ENCODE data around the gene TENM4. TPM values are rescaled to one million over a fixed set of nuclear protein-coding genes. Genes with fewer than 3 reads are reported as not detected.

Gene TENM4
- polyA plus RNA-seq, 1 of the 3 experiments (the other 2 are of a cell fraction), result 16.7 TPM

GRCh38 chr11:79110796-79111195, 330.0 kb downstream of the TENM4 start (continued):
- no peak for TF ChIP-seq PBX3 (IDR thresholded peaks at IDR 0.05)
- no peak for TF ChIP-seq USF2 (IDR thresholded peaks at IDR 0.05; ENCODE audit: borderline replicate concordance, low read depth, low read length)
- no peak for TF ChIP-seq RAD21 (IDR thresholded peaks at IDR 0.05; ENCODE audit: low read length)
- no peak for TF ChIP-seq RFX5 (IDR thresholded peaks at IDR 0.05; ENCODE audit: low read length)
- no peak for TF ChIP-seq GATA2 (CRISPR knock-in tag; IDR thresholded peaks at IDR 0.05)
- TF ChIP-seq NFIC (IDR thresholded peaks at IDR 0.05; ENCODE audit: borderline replicate concordance), result no peak
- TF ChIP-seq CHD2 (IDR thresholded peaks at IDR 0.05; ENCODE audit: low read length, partially characterized antibody), result no peak
- TF ChIP-seq TCF12 (IDR thresholded peaks at IDR 0.05), result no peak
- no peak for TF ChIP-seq ZBTB33 (IDR thresholded peaks at IDR 0.05; ENCODE audit: borderline replicate concordance, low read depth)
- TF ChIP-seq GABPA (IDR thresholded peaks at IDR 0.05; ENCODE audit: low read depth), result no peak
- TF ChIP-seq MEF2A (IDR thresholded peaks at IDR 0.05; ENCODE audit: borderline replicate concordance, low read depth), result no peak

- no peak overlapping the region for H3K4me2 ChIP-seq
- peaks cover 8 to 11% of the 10 kb centered on the region in 2 experiments; a peak in 3 of 4 replicates for H3K4me1 ChIP-seq (ENCODE audit: control insufficient read depth in 1 of 2, insufficient read depth in 2 of 2, low read depth in 1 of 2, low read length in 1 of 2)
- no peaks in the 10 kb centered on the region for H3K79me2 ChIP-seq (ENCODE audit: insufficient read depth)
- H3K27me3 ChIP-seq (ENCODE audit: insufficient read depth), result no peaks in the 10 kb centered on the region
- WGBS (ENCODE audit: low lambda C conversion rate), result 55% methylated on average over 1 of the region's 3 CpGs
- H3K4me3 ChIP-seq (ENCODE audit: low read depth in 2 of 2, low read length in 1 of 2), result no peak overlapping the region
- H2AFZ ChIP-seq (ENCODE audit: low read depth), result no peak overlapping the region
- DNase-seq, result no peak
- no peaks in the 10 kb centered on the region for H3K9me3 ChIP-seq
- no peaks in the 10 kb centered on the region for H4K20me1 ChIP-seq (ENCODE audit: insufficient read depth)
- H3F3A ChIP-seq (replicated peaks; ENCODE audit: insufficient read depth), result no peaks in the 10 kb centered on the region
- H3K36me3 ChIP-seq (replicated peaks in 1 of 2; ENCODE audit: control insufficient read depth in 1 of 2, insufficient read depth in 2 of 2, low read length in 1 of 2), result peaks cover 0 to 6% of the 10 kb centered on the region in 2 experiments
- POLR2A ChIA-PET, result no interaction called here
- no peak overlapping the region for H3K27ac ChIP-seq (ENCODE audit: low read depth in 2 of 2, low read length in 1 of 2)
- CTCF ChIA-PET, result interaction anchor here (5.4 kb wide), 1 partner anchor 12 kb away, joined by 33 read pairs; no protein-coding TSS in a partner anchor
- H3K9me2 ChIP-seq, result no peaks in the 10 kb centered on the region
- no peak overlapping the region for H3K9ac ChIP-seq
- TF ChIP-seq IRF3 (IDR thresholded peaks at IDR 0.05; ENCODE audit: low read depth, low read length) (no peak), SMC3 (IDR thresholded peaks at IDR 0.05; ENCODE audit: low read depth, low read length) (no peak), REST (IDR thresholded peaks at IDR 0.05; ENCODE audit: low read depth, low read length) (no peak), EZH2phosphoT487 (IDR thresholded peaks at IDR 0.05; ENCODE audit: borderline replicate concordance, low read depth) (no peak), TCF12 (IDR thresholded peaks at IDR 0.05) (no peak), USF1 (IDR thresholded peaks at IDR 0.05; ENCODE audit: borderline replicate concordance, low read depth) (no peak), RCOR1 (IDR thresholded peaks at IDR 0.05; ENCODE audit: low read length) (no peak), GATA2 (CRISPR knock-in tag; IDR thresholded peaks at IDR 0.05) (no peak), FOSL2 (IDR thresholded peaks at IDR 0.05; ENCODE audit: borderline replicate concordance, low read depth) (no peak), SIN3A (IDR thresholded peaks at IDR 0.05; ENCODE audit: borderline replicate concordance, low read depth, low read length) (no peak), MXI1 (IDR thresholded peaks at IDR 0.05; ENCODE audit: low read depth, low read length) (no peak), MAX (IDR thresholded peaks at IDR 0.05; ENCODE audit: low read depth) (no peak), GABPA (IDR thresholded peaks at IDR 0.05; ENCODE audit: low read depth) (no peak), RXRA (IDR thresholded peaks at IDR 0.05; ENCODE audit: borderline replicate concordance, low read depth) (no peak), YY1 (IDR thresholded peaks at IDR 0.05; ENCODE audit: low read depth) (no peak)
Measured at GRCh38 chr11:79110321-79110720, 330.5 kb downstream of the TENM4 start.

Measured in SK-N-SH (cell line).